IPS-20b (cell line): ENCODE results near the gene ORM1.

Experiments
- H3K27ac ChIP-seq: one replicate; pipeline ENCODE4 v1.5.1; 2013; ENCODE audit warnings: low read length
- H3K27me3 ChIP-seq: 2 replicates; pipeline ENCODE4 v1.6.1; 2013; ENCODE audit warnings: mild to moderate bottlenecking, low read length, inconsistent platforms; ENCODE audit not compliant: insufficient read depth
- H3K36me3 ChIP-seq: 2 replicates; pipeline ENCODE4 v1.6.1; 2013; ENCODE audit warnings: low read depth, mild to moderate bottlenecking, inconsistent platforms, low read length, moderate library complexity; ENCODE audit not compliant: insufficient read depth
- H3K4me1 ChIP-seq: 2 replicates; pipeline ENCODE4 v1.6.1; 2013; ENCODE audit warnings: mild to moderate bottlenecking, control low read depth, inconsistent platforms, low read length, moderate library complexity; ENCODE audit not compliant: insufficient read depth
- H3K4me3 ChIP-seq: 2 replicates; pipeline ENCODE4 v1.5.1; 2013; ENCODE audit warnings: mild to moderate bottlenecking, low read length, inconsistent platforms
- H3K9ac ChIP-seq: 2 replicates; pipeline ENCODE4 v1.6.1; 2013; ENCODE audit warnings: low read depth, mild to moderate bottlenecking, inconsistent platforms, low read length, moderate library complexity
- H3K9me3 ChIP-seq: 2 replicates; pipeline ENCODE4 v1.6.1; 2013; ENCODE audit warnings: mild to moderate bottlenecking, low read depth, low read length, inconsistent platforms; ENCODE audit not compliant: insufficient read depth

ORM1 gene

DNA sequence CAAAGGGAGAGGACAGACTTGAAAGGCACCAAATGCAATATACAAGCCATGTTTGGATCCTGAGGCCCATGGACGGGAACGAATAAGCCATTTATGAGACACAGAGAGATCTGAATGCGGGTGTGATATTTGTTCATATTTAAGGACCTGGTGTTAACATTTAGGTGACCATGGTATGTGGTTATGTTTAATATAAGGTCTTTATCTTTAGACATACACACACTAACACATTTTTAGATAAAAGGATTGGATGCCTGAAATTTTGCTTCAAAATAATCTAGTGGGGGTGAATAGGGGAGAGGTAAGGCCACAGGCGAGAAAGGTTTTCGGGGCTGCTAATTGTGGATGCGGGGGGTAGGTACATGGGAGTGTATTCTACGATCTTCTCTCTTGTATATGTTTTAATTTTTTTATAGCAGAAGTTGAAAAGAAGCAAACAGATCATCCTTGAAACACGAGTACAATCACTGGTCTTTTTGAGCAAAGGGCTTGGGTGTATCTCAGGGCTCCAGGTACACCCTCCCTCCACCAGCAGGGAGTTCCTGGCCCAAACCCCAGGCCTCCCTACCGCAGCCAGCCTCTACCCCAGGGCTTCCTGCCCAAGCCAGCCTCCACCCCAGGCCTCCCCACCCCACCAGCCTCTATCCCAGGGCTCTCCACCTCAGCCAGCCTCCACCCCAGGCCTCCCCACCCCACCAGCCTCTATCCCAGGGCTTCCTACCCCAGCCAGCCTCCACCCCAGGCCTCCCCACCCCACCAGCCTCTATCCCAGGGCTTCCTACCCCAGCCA, 52.7 kb downstream of the ORM1 start:
- Histone ChIP-seq H3K27ac (no peak overlapping the region), H3K36me3 (peaks cover 40% of the 10 kb centered on the region), H3K4me1 (peaks cover 26% of the 10 kb centered on the region)

More for the DNA sequence above, 52.7 kb downstream of the ORM1 start:
- Histone ChIP-seq H3K9me3 (no peaks in the 10 kb centered on the region), H3K9ac (no peak overlapping the region), H3K4me3 (no peak overlapping the region), H3K27me3 (no peaks in the 10 kb centered on the region)
